Activated CD8-positive, alpha-beta T cell treated with anti-CD3 and anti-CD28 coated beads for 36 hours (primary cell): Measurements from ENCODE around the gene LPAR1. TPM values are rescaled to one million over a fixed set of nuclear protein-coding genes. Genes with fewer than 3 reads are reported as not detected.

Experiments used
- ATAC-seq: fragments of 200-7000 bp; cut with Tn5 transposase; one replicate; pipeline ENCODE4 v1.10.0; 2021; ENCODE audit warnings: mild to moderate bottlenecking, moderate library complexity
- CTCF ChIA-PET: fragments of 350-600 bp; sonication (Branson Sonifier 250); formaldehyde crosslinking; loops from one replicate; lab custom pipeline; 2021; ENCODE audit warnings: antibody characterized with exemption; lab: Charles Lee
- POLR2A ChIA-PET: fragments of 350-600 bp; sonication (Branson Sonifier 250); formaldehyde crosslinking; loops from one replicate; lab custom pipeline; 2021; ENCODE audit warnings: antibody characterized with exemption; lab: Charles Lee
- DNase-seq: peaks from one replicate; pipeline ENCODE4 v3.0.0-alpha.2; 2020
- H3K27ac Mint-ChIP-seq: one replicate; pipeline ENCODE4 v1.8.0; 2021; ENCODE audit warnings: mild to moderate bottlenecking, mixed read lengths
- H3K27me3 Mint-ChIP-seq: one replicate; pipeline ENCODE4 v1.8.0; 2021; ENCODE audit warnings: mixed read lengths
- H3K36me3 Mint-ChIP-seq: one replicate; pipeline ENCODE4 v1.8.0; 2021; ENCODE audit warnings: low read depth, mixed read lengths
- H3K4me1 Mint-ChIP-seq: one replicate; pipeline ENCODE4 v1.8.0; 2021; ENCODE audit warnings: low read depth, mixed read lengths
- H3K4me3 Mint-ChIP-seq: one replicate; pipeline ENCODE4 v1.8.0; 2021; ENCODE audit warnings: mild to moderate bottlenecking, moderate library complexity, mixed read lengths
- H3K9me3 Mint-ChIP-seq: one replicate; pipeline ENCODE4 v1.8.0; 2021; ENCODE audit warnings: mixed read lengths
- intact Hi-C: fragments of 100-400 bp; cut with micrococcal nuclease; formaldehyde crosslinking; loops from one replicate; pipeline ENCODE4 v1.10.0; 2022
- total RNA-seq, 2 experiments: library from RNA; stranded (reverse); gene quantifications; one replicate each; pipeline ENCODE4 v1.2.3, GENCODE V29; 2021
- TF ChIP-seq, protein P1 (sequence below): fragments of 200-600 bp; IDR thresholded peaks from one replicate; pipeline ENCODE4 v1.8.0; 2022; ENCODE audit warnings: antibody characterized with exemption, mild to moderate bottlenecking

Gene LPAR1
- total RNA-seq, 2 experiments from 2014 or later, result not detected

DNA sequence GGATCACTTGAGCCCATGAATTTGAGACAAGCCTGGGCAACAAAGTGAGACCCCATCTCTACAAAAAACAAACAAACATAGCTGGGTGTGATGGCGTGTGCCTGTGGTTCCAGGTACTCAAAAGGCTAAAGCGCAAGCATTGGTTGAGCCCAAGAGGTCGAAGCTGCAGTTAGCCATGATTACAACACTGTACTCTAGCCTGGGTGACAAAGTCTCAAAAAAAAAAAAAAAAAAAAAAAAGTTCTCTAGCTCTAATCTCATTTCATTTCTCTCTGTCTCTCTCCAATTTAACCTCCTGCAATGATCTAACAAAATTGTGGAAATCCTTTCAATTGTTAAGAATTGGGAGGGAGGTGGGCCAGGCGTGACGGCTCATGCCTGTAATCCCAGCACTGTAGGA, 33.3 kb downstream of the LPAR1 start:
- POLR2A ChIA-PET, result no interaction called here
- H3K36me3 Mint-ChIP-seq, result no peaks in the 10 kb centered on the region
- no peak for DNase-seq
- CTCF ChIA-PET, result no interaction called here
- no peaks in the 10 kb centered on the region for H3K9me3 Mint-ChIP-seq
- TF ChIP-seq, protein P1, sequence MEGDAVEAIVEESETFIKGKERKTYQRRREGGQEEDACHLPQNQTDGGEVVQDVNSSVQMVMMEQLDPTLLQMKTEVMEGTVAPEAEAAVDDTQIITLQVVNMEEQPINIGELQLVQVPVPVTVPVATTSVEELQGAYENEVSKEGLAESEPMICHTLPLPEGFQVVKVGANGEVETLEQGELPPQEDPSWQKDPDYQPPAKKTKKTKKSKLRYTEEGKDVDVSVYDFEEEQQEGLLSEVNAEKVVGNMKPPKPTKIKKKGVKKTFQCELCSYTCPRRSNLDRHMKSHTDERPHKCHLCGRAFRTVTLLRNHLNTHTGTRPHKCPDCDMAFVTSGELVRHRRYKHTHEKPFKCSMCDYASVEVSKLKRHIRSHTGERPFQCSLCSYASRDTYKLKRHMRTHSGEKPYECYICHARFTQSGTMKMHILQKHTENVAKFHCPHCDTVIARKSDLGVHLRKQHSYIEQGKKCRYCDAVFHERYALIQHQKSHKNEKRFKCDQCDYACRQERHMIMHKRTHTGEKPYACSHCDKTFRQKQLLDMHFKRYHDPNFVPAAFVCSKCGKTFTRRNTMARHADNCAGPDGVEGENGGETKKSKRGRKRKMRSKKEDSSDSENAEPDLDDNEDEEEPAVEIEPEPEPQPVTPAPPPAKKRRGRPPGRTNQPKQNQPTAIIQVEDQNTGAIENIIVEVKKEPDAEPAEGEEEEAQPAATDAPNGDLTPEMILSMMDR, result no peak
- no peak overlapping the region for H3K4me3 Mint-ChIP-seq
- H3K4me1 Mint-ChIP-seq, result no peaks in the 10 kb centered on the region
- no peaks in the 10 kb centered on the region for H3K27me3 Mint-ChIP-seq
- H3K27ac Mint-ChIP-seq, result no peak overlapping the region
- ATAC-seq, result no peak
- intact Hi-C loops, result no loop called here

- Mint-ChIP-seq H3K27me3 (no peaks in the 10 kb centered on the region), H3K36me3 (no peaks in the 10 kb centered on the region), H3K4me3 (no peak overlapping the region), H3K4me1 (no peaks in the 10 kb centered on the region), H3K9me3 (no peaks in the 10 kb centered on the region), H3K27ac (no peak overlapping the region)
- ChIA-PET CTCF (no interaction called here), POLR2A (no interaction called here)
- intact Hi-C loops, result no loop called here
- no peak for DNase-seq
- no peak for ATAC-seq
- TF ChIP-seq, protein P1, result no peak
These were observed 35.1 kb downstream of the LPAR1 start for GRCh38 chr9:111003182-111003581.

DNA sequence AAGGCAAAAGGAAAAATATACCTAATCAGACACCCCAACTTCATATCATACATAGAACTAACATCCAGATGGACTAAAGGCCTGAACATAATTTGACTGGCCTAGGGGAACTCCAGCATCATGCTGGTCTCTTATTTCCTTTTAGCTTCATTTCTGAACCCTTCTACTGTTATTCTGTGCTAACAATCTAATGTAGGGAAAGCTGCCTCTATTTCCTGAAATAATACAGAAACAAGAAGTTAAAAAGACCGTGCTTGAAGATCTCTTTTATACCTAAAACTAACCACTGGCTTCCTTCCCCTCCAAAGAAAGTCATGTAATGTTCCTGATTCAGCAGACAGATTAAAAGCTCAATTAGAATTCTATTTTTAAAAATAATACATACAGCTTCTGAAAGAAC, 36.7 kb downstream of the LPAR1 start:
- no peaks in the 10 kb centered on the region for H3K4me1 Mint-ChIP-seq
- H3K27ac Mint-ChIP-seq, result no peak overlapping the region
- no peak for ATAC-seq
- ChIA-PET POLR2A (no interaction called here), CTCF (no interaction called here)
- no peaks in the 10 kb centered on the region for H3K9me3 Mint-ChIP-seq
- no peaks in the 10 kb centered on the region for H3K36me3 Mint-ChIP-seq
- DNase-seq, result no peak
- no peaks in the 10 kb centered on the region for H3K27me3 Mint-ChIP-seq
- intact Hi-C loops, result no loop called here
- TF ChIP-seq, protein P1, result no peak
- H3K4me3 Mint-ChIP-seq, result no peak overlapping the region

- no peak overlapping the region for H3K27ac Mint-ChIP-seq
- no peaks in the 10 kb centered on the region for H3K4me1 Mint-ChIP-seq
- ATAC-seq (no peak), DNase-seq (no peak)
- ChIA-PET POLR2A (no interaction called here), CTCF (no interaction called here)
- H3K36me3 Mint-ChIP-seq, result no peaks in the 10 kb centered on the region
- TF ChIP-seq, protein P1, result no peak
- no peak overlapping the region for H3K4me3 Mint-ChIP-seq
- H3K9me3 Mint-ChIP-seq, result no peaks in the 10 kb centered on the region
- no peaks in the 10 kb centered on the region for H3K27me3 Mint-ChIP-seq
- intact Hi-C loops, result no loop called here
These were observed 38.1 kb downstream of the LPAR1 start for GRCh38 chr9:111000202-111000601.

- Mint-ChIP-seq H3K4me1 (no peaks in the 10 kb centered on the region), H3K27ac (no peak overlapping the region)
- POLR2A ChIA-PET, result no interaction called here
These were observed 38.9 kb downstream of the LPAR1 start for GRCh38 chr9:110999379-110999778.

More at GRCh38 chr9:110999379-110999778, 38.9 kb downstream of the LPAR1 start:
- Mint-ChIP-seq H3K36me3 (no peaks in the 10 kb centered on the region), H3K9me3 (no peaks in the 10 kb centered on the region), H3K4me3 (no peak overlapping the region), H3K27me3 (peaks cover under 1% of the 10 kb centered on the region)
- CTCF ChIA-PET, result no interaction called here
- TF ChIP-seq, protein P1, result no peak
- intact Hi-C loops, result no loop called here
- ATAC-seq (no peak), DNase-seq (no peak)
